Measurements from ENCODE around the gene AIG1. TPM values are rescaled to one million over a fixed set of nuclear protein-coding genes. Genes with fewer than 3 reads are reported as not detected.

Gene AIG1
- total RNA-seq, 1 donor from 2014 or later: 14.3 TPM

DNA sequence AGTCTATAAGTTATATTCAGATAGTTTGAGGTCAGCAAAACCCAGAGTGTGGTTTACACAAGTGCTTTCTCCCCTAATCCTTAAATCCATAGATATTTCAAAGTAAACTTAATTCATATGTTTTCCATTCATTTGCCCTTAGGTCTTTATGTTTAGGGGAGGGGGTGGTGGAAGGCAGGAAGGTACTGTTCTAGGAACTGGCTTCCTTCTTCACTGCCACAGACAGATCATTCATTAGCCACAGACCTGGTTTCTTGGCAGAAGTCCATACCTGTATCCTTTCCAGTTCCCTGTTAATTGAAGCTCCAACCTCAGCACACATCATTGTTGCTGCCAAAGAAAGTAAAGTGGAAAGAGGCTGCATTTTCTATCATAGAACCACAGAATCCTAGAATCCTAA lies 123.0 kb downstream of the AIG1 start:
- H3K9me3 Mint-ChIP-seq (ENCODE audit: unreplicated experiment): no peaks in the 10 kb centered on the region
- H3K27ac Mint-ChIP-seq (ENCODE audit: unreplicated experiment): no peak overlapping the region
- H3K36me3 Mint-ChIP-seq (ENCODE audit: unreplicated experiment): no peaks in the 10 kb centered on the region

DNA sequence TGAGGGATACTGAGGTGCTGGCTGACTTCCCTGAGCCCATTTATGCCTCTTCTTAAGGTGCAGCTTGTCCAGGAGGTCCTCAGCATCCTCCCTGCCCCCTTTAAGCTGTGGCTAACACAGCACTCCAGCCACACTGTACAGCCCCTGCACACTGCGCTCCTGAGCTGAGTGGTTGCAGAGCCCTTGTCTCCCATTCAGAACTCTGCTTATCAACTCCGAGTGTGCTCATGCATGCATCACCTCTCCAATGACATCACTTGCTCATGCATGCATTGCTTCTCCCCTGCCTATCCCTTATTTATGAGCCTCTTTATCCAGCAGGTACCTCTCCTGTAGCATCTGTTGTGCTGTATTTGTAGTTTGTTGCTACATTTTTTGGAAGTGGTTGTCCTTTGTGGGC lies 124.6 kb downstream of the AIG1 start:
- no peaks in the 10 kb centered on the region for H3K36me3 Mint-ChIP-seq (ENCODE audit: unreplicated experiment)
- no peak overlapping the region for H3K4me3 Mint-ChIP-seq (ENCODE audit: unreplicated experiment)
- TF ChIP-seq, protein P1, sequence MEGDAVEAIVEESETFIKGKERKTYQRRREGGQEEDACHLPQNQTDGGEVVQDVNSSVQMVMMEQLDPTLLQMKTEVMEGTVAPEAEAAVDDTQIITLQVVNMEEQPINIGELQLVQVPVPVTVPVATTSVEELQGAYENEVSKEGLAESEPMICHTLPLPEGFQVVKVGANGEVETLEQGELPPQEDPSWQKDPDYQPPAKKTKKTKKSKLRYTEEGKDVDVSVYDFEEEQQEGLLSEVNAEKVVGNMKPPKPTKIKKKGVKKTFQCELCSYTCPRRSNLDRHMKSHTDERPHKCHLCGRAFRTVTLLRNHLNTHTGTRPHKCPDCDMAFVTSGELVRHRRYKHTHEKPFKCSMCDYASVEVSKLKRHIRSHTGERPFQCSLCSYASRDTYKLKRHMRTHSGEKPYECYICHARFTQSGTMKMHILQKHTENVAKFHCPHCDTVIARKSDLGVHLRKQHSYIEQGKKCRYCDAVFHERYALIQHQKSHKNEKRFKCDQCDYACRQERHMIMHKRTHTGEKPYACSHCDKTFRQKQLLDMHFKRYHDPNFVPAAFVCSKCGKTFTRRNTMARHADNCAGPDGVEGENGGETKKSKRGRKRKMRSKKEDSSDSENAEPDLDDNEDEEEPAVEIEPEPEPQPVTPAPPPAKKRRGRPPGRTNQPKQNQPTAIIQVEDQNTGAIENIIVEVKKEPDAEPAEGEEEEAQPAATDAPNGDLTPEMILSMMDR (IDR thresholded peaks at IDR 0.05; ENCODE audit: partially characterized antibody, unreplicated experiment): no peak
- peaks cover 5% of the 10 kb centered on the region for H3K27me3 Mint-ChIP-seq (ENCODE audit: unreplicated experiment)
- DNase-seq: no peak
- no peaks in the 10 kb centered on the region for H3K4me1 Mint-ChIP-seq (ENCODE audit: low read depth, unreplicated experiment)
- no peaks in the 10 kb centered on the region for H3K9me3 Mint-ChIP-seq (ENCODE audit: unreplicated experiment)
- no peak overlapping the region for H3K27ac Mint-ChIP-seq (ENCODE audit: unreplicated experiment)

More for the DNA sequence above, 123.0 kb downstream of the AIG1 start:
- TF ChIP-seq, protein P1 (IDR thresholded peaks at IDR 0.05; ENCODE audit: partially characterized antibody, unreplicated experiment): no peak
- no peak for DNase-seq
- H3K27me3 Mint-ChIP-seq (ENCODE audit: unreplicated experiment): peaks cover 5% of the 10 kb centered on the region
- no peaks in the 10 kb centered on the region for H3K4me1 Mint-ChIP-seq (ENCODE audit: low read depth, unreplicated experiment)
- no peak overlapping the region for H3K4me3 Mint-ChIP-seq (ENCODE audit: unreplicated experiment)

- no peaks in the 10 kb centered on the region for H3K36me3 Mint-ChIP-seq (ENCODE audit: unreplicated experiment)
- TF ChIP-seq, protein P1 (IDR thresholded peaks at IDR 0.05; ENCODE audit: partially characterized antibody, unreplicated experiment): no peak
- no peaks in the 10 kb centered on the region for H3K9me3 Mint-ChIP-seq (ENCODE audit: unreplicated experiment)
- H3K27me3 Mint-ChIP-seq (ENCODE audit: unreplicated experiment): peaks cover 2% of the 10 kb centered on the region
- H3K4me3 Mint-ChIP-seq (ENCODE audit: unreplicated experiment): no peak overlapping the region
- H3K4me1 Mint-ChIP-seq (ENCODE audit: low read depth, unreplicated experiment): peaks cover 3% of the 10 kb centered on the region
- H3K27ac Mint-ChIP-seq (ENCODE audit: unreplicated experiment): no peak overlapping the region
- no peak for DNase-seq
These were observed 126.7 kb downstream of the AIG1 start for GRCh38 chr6:143187238-143187923.

GRCh38 chr6:143188292-143188691 lies 127.6 kb downstream of the AIG1 start:
- H3K27me3 Mint-ChIP-seq (ENCODE audit: unreplicated experiment): no peaks in the 10 kb centered on the region
- TF ChIP-seq, protein P1 (IDR thresholded peaks at IDR 0.05; ENCODE audit: partially characterized antibody, unreplicated experiment): no peak
- H3K4me3 Mint-ChIP-seq (ENCODE audit: unreplicated experiment): no peak overlapping the region
- H3K4me1 Mint-ChIP-seq (ENCODE audit: low read depth, unreplicated experiment): peaks cover 3% of the 10 kb centered on the region
- DNase-seq: no peak
- no peaks in the 10 kb centered on the region for H3K36me3 Mint-ChIP-seq (ENCODE audit: unreplicated experiment)
- H3K9me3 Mint-ChIP-seq (ENCODE audit: unreplicated experiment): no peaks in the 10 kb centered on the region
- no peak overlapping the region for H3K27ac Mint-ChIP-seq (ENCODE audit: unreplicated experiment)

DNA sequence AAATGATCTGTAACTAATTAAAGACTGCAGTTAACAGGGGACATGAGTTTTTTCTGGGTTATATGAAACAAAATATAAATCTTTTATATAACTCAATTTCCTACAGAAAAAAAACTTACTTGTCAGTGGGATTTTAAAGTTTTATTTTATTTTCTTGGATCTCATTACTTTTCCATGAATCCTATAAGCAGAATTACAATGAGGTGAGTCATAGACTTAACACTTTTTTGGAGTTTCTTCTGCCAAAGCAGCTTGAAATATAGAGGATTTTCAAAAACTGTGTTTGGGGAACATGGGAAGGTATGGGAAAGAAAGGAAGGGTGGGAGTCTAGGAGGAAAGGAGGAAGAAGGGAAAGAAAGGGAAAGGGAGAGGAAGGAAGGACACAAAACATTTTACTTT lies 130.7 kb downstream of the AIG1 start:
- no peaks in the 10 kb centered on the region for H3K36me3 Mint-ChIP-seq (ENCODE audit: unreplicated experiment)
- TF ChIP-seq, protein P1 (IDR thresholded peaks at IDR 0.05; ENCODE audit: partially characterized antibody, unreplicated experiment): no peak
- H3K4me3 Mint-ChIP-seq (ENCODE audit: unreplicated experiment): no peak overlapping the region
- no peak overlapping the region for H3K27ac Mint-ChIP-seq (ENCODE audit: unreplicated experiment)
- peaks cover 5% of the 10 kb centered on the region for H3K4me1 Mint-ChIP-seq (ENCODE audit: low read depth, unreplicated experiment)
- H3K27me3 Mint-ChIP-seq (ENCODE audit: unreplicated experiment): no peaks in the 10 kb centered on the region
- no peaks in the 10 kb centered on the region for H3K9me3 Mint-ChIP-seq (ENCODE audit: unreplicated experiment)
- DNase-seq: no peak
